Erythroblast (primary cell): ENCODE measurements around the gene CABP4.
"Not testable (repeated sequence)": the region's sequence is repeated elsewhere in the genome, so short reads cannot be mapped to it uniquely, and the experiment has no call there.

Experiments
- DNase-seq, 2 experiments: peaks; one replicate each; lab custom pipeline; 2025; lab: John Stamatoyannopoulos, UW
- GATA1 ChIP-seq: IDR thresholded peaks from 2 replicates; pipeline ENCODE4 v1.6.1; 2011; ENCODE audit warnings: low read depth, mild to moderate bottlenecking, control low read depth, low read length, moderate library complexity
- POLR2A ChIP-seq: IDR thresholded peaks from 2 replicates; pipeline ENCODE4 v1.6.1; 2011; ENCODE audit warnings: mild to moderate bottlenecking, low read length

CABP4 gene

DNA sequence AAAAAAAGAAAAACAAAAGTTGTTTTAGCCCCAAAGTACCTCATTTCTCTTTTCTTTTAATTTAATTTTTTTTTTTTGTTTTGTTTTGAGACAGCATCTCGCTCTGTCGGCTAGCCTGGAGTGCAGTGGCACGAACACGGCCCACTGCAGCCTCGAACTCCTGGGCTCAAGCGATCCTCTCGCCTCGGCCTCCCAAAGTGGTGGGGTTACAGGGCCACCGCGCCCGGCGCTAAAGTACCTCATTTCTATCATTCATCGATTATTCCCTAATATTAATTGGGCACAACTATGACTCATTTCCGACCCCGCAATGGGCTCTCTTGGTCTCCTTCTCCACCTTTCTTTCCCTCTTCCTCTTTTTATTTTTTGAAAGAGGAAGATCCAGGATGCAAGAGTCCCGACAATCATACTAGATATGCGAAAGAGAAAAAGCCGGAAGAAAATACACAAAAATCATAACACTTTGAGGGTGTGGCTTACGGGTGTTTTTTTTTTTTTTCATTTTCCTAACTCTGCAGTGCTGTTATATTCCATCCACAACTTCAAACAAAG, 27.2 kb downstream of the CABP4 start:
- no peak for DNase-seq

DNA sequence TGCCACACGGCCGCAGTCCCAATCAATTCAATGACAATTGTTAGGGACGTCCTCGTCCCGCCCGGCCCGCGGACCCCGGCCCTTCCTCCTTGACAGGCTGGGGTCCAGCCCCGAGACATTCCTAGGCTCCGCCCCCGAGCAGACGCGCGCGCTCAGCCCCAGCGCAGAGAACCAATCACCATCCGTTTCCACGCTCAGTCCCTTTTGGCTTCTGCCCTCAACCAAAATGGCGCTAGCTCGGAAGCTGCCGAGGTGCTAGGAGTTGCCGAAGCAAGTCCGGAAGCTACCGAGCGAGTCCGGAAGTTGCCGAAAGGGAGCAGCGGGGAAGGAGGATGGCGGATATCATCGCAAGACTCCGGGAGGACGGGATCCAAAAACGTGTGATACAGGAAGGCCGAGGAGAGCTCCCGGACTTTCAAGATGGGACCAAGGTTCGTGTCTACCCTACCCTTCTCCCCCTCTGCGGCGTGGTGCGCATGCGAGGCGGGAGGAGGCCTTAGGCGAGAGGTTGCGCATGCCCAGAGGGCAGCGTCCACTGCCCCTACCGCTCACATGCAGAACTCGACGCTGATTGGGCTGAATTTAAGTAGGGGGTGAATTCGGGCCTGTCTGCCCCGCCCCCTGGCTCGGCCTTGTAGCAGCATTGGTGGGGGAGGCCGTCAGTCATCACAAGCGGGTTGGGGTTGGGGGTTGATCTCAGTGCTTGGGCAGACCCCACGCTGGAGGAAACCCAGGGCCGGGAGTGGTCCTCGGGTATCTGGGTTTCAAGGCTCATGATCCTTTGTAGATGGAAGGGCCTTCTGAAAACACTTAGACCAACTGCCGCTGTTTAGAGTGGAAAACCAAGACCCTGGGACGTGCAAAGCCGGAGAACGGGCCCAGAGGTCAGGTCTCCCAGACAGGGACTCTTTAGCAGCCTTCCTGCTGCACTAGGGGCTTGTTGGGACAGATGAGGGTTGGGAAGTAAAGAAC, 28.0 kb downstream of the CABP4 start, which contains the start of gene AIP:
Gene AIP, plus strand, starts transcription at position 200 of the 972 bp plus-strand sequence. Its CDS starts 133 bp downstream, at position 333.
- TF ChIP-seq POLR2A: peak; percentile 72
- TF ChIP-seq GATA1: no peak
- DNase-seq: peak; percentile 98

More for the DNA sequence above, 27.2 kb downstream of the CABP4 start:
- TF ChIP-seq POLR2A (no peak), GATA1 (no peak)

DNA sequence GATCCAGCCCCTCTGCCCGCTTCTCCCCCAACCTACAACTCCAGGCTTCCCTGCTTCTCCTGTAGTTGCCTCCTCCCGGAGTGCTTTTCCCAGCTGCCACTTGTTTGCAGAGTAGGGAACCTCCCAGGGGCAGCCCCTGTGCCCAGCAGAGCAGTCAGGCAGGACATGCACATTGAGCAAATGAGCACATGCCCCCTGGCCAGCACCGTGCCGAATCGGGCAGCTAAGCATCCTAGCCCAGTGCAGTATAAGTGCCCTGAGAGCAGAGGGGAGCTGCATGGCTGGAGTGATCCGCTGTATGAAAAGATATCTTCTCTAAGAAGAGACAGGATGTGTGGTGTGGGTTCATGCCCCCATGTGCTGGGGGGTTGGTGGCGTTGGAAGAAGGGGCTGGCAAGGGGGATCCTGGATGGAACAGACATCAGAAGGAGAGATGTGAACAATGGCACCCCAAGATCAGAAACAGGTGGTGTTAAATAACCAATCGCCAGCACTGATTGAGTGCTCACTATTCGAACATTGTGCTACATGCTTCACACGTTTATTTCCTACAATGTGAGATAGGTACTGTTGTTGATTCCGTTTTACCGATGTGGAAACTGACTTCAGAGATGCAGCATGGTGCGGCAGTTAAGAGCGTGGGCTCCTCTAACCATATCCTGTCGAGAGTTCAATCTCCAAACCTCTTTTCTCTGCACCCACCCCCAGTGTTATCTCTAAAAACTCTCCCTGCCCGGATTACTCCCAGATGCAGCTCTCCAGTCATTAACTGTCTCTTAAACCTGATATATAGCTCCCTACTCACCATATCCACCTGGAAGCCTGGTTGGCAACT, 28.9 kb downstream of the CABP4 start:
- no peak for DNase-seq
- TF ChIP-seq GATA1 (no peak), POLR2A (no peak)

DNA sequence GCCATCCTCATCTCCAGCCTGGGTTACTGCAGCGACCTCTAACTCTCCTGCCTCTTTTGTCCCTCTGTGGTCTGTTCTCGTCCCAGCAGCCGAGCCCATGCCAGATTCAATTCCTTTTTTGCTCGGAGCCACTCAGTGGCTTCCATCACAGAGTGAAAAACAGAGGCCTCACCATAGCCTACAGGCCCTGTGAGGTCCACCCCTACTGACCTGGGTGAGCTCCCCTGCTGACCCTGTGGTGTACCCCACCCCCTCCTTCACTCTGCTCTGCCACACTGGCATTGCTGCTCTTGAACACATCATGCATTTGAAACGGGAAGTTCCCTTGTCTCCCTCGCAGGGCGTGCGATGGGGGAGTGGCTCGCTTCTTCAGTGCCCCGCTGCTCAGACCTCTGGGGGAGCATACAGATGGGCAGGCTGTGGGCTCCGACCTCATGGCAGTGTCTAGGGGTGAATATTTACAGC, 29.7 kb downstream of the CABP4 start:
- TF ChIP-seq GATA1 (no peak), POLR2A (no peak)
- DNase-seq: no peak

DNA sequence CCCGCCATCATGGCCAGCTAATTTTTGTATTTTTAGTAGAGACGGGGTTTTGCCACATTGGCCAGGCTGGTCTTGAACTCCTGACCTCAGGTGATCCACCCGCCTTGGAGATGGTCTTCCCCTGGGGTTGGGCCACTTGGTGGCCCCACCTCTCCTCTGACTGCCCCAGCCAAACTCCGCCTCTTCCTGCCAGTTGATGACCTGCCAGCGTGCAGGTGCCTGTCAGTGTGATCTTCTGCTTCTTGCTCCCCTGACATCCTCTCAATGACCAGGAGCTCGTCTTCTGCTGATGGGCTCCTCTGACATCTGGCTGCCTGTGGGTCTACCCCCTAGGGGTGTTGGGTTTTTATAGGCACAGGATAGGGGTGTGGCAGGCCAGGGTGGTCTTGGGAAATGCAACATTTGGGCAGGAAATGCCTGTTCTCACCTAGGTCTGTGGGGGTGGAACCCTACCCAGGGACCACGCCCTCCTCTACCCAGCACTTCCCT, 30.8 kb downstream of the CABP4 start:
- not testable (repeated sequence) for DNase-seq

DNA sequence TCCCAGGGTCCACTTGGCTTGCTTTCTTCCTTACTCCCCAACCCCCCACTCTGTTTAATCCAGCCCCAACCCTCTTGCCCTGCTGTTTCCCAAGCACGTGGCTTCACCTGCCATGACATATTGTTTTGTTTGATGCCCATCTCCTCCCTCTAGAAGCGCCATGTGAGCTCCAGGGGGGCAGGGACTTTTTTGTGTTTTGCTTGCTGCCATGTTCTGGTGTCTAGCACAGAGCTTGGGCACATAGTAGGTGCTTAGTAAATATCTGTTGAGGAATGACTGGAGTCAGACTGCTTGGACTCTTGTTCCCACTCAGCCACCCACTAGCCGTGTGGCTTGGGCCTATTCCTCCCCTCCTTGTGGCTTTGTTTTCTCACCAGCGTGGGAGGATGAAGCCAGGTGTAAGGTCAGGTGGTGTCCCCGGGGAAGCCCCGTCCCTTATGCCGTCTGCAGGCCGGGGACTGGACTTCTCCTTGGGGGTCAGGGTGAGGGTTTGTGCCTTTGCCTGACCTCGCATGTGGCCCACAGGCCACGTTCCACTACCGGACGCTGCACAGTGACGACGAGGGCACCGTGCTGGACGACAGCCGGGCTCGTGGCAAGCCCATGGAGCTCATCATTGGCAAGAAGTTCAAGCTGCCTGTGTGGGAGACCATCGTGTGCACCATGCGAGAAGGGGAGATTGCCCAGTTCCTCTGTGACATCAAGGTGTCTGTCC, 31.5 kb downstream of the CABP4 start:
- DNase-seq: no peak
- TF ChIP-seq POLR2A (no peak), GATA1 (no peak)

DNA sequence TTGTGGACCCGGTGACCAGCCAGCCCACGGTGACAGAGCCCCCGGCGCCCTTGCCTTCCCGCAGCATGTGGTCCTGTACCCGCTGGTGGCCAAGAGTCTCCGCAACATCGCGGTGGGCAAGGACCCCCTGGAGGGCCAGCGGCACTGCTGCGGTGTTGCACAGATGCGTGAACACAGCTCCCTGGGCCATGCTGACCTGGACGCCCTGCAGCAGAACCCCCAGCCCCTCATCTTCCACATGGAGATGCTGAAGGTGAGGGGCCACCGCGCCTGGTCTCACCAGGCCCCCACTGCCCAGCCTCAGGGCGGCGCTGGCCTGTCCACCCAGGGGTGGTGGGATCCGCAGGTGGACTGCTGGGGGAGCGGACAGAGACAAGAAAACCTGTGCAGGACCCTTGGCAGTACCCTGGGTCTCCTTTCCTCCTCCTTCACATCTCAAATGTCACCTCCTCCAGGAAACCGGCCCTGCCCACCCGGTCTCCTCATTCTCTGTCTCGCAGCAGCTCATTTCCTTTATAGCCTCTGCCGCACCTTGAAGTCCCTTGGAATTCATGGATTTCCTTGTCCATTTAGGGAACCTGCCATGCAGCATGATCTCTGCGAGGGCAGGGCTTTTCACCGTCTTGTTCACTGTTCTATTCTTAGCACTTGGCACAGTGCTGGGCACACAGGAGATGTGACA, 34.2 kb downstream of the CABP4 start:
- no peak for DNase-seq
- TF ChIP-seq POLR2A (no peak), GATA1 (no peak)

DNA sequence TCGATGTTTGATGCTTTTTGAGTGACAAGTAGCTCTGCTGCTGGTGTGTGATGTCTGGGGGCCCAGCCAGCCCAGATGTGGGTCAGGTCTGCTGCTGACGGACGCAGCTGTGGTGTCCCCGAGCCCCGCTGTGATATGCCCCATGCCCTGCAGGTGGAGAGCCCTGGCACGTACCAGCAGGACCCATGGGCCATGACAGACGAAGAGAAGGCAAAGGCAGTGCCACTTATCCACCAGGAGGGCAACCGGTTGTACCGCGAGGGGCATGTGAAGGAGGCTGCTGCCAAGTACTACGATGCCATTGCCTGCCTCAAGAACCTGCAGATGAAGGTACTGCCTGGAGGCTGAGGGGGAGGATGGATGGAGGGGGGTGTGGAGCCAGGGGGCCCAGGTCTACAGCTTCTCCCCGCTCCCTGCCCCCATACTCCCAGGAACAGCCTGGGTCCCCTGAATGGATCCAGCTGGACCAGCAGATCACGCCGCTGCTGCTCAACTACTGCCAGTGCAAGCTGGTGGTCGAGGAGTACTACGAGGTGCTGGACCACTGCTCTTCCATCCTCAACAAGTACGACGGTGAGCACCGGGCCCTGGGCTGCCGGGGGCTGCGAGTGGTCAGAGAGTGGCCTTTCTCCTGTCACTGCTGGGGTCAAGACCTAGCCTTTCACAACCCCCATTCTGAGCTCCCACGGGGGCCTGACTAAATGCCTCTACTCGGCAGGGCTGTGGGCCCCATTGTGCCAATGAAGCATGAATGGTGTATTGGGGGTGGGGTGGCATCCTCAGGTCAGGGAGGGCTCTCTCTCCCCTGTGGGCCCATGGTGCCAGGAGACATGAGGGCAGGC, 35.0 kb downstream of the CABP4 start:
- no peak for TF ChIP-seq GATA1
- TF ChIP-seq POLR2A: no peak
- DNase-seq: no peak

DNA sequence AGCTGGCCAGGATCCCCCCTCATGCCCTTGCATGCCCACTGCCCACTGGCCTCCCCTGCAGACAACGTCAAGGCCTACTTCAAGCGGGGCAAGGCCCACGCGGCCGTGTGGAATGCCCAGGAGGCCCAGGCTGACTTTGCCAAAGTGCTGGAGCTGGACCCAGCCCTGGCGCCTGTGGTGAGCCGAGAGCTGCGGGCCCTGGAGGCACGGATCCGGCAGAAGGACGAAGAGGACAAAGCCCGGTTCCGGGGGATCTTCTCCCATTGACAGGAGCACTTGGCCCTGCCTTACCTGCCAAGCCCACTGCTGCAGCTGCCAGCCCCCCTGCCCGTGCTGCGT, 35.5 kb downstream of the CABP4 start:
- no peak for DNase-seq
- no peak for TF ChIP-seq POLR2A
- TF ChIP-seq GATA1: no peak

DNA sequence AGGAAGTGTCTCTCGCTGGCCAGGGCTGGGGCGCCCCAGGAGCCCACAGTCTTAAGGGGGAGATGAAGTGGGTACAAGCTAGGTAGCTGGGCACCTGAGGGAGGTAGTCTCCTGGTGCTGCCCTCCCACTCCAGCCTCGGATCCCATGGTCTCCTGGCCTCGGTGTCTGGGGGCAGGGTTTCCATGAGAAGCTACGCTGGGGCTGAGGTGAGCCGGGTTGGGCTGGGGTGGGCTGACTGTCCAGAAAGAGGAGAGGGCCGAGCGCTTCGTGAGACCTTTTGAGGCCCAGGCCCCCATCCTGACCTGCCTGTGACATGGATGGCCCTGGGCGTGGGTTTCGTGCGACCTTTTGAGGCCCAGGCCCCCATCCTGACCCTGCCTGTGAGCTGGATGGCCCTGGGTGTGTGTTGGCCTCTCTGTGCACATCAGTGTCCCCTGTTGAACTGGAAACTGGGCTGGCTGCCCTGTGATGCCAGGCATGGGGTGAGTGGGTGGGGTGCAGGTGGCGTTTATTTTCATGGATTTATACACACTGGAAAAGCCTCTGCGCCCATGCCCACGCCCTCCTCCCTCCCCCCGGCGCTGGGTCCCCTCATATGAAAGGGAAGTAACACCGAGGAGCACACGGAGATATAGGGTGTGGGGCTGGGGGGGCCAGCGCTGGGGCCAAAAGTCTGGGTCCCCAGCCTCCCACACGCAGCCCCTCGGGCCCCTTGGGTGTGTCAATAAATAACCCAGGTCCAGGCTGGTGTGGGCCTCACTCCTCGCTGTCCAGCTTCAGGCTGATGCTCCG, 36.3 kb downstream of the CABP4 start:
- no peak for DNase-seq
- TF ChIP-seq GATA1: no peak
- TF ChIP-seq POLR2A: no peak
